Effector memory CD4-positive, alpha-beta T cell (primary cell): ENCODE data around the gene USP34.

Experiments
- DNase-seq, 3 donors: peaks; one replicate each; pipeline ENCODE4 v3.0.0-alpha.2; 2020
- H3K27ac ChIP-seq: 2 replicates; pipeline ENCODE4 v1.7.0; 2013; ENCODE audit warnings: mild to moderate bottlenecking, low read length, moderate library complexity; ENCODE audit not compliant: insufficient read depth, poor library complexity, severe bottlenecking
- H3K27me3 ChIP-seq: replicated peaks from 2 replicates; pipeline ENCODE4 v1.7.0; 2013; ENCODE audit warnings: mild to moderate bottlenecking, low read length; ENCODE audit not compliant: insufficient read depth, control insufficient read depth, poor library complexity, severe bottlenecking
- H3K36me3 ChIP-seq: 2 replicates; pipeline ENCODE4 v1.7.0; 2013; ENCODE audit warnings: mild to moderate bottlenecking, low read length, moderate library complexity; ENCODE audit not compliant: control insufficient read depth, insufficient read depth
- H3K4me1 ChIP-seq: 2 replicates; pipeline ENCODE4 v1.7.0; 2013; ENCODE audit warnings: low read length, mild to moderate bottlenecking; ENCODE audit not compliant: control insufficient read depth, insufficient read depth, poor library complexity, severe bottlenecking
- H3K4me3 ChIP-seq: 2 replicates; pipeline ENCODE4 v1.7.0; 2013; ENCODE audit warnings: low read length, low read depth, mild to moderate bottlenecking; ENCODE audit not compliant: insufficient read depth, poor library complexity, severe bottlenecking
- H3K9me3 ChIP-seq: 2 replicates; pipeline ENCODE4 v1.7.0; 2013; ENCODE audit warnings: mild to moderate bottlenecking, low read length, moderate library complexity; ENCODE audit not compliant: control insufficient read depth

The USP34 gene

GRCh38 chr2:61334466-61334865 lies 136.4 kb downstream of the USP34 start:
- DNase-seq: no peak
- Histone ChIP-seq H3K36me3 (peaks cover 25% of the 10 kb centered on the region), H3K27me3 (no peaks in the 10 kb centered on the region), H3K4me3 (no peak overlapping the region), H3K9me3 (no peaks in the 10 kb centered on the region), H3K4me1 (no peaks in the 10 kb centered on the region), H3K27ac (no peak overlapping the region)

GRCh38 chr2:61328707-61329251 lies 142.1 kb downstream of the USP34 start:
- Histone ChIP-seq H3K4me3 (no peak overlapping the region), H3K36me3 (peaks cover 25% of the 10 kb centered on the region), H3K27ac (no peak overlapping the region), H3K9me3 (no peaks in the 10 kb centered on the region), H3K27me3 (no peaks in the 10 kb centered on the region), H3K4me1 (no peaks in the 10 kb centered on the region)
- no peak for DNase-seq

- Histone ChIP-seq H3K4me3 (no peak overlapping the region), H3K36me3 (peaks cover 23% of the 10 kb centered on the region)
Observed at GRCh38 chr2:61327173-61327572, 143.7 kb downstream of the USP34 start.

GRCh38 chr2:61326423-61326822 lies 144.5 kb downstream of the USP34 start:
- Histone ChIP-seq H3K27ac (no peak overlapping the region), H3K27me3 (no peaks in the 10 kb centered on the region), H3K36me3 (peaks cover 26% of the 10 kb centered on the region), H3K4me3 (no peak overlapping the region), H3K4me1 (no peaks in the 10 kb centered on the region), H3K9me3 (no peaks in the 10 kb centered on the region)
- DNase-seq: no peak

More at GRCh38 chr2:61327173-61327572, 143.7 kb downstream of the USP34 start:
- Histone ChIP-seq H3K27me3 (no peaks in the 10 kb centered on the region), H3K9me3 (no peaks in the 10 kb centered on the region), H3K27ac (no peak overlapping the region), H3K4me1 (no peaks in the 10 kb centered on the region)
- DNase-seq: no peak

- H3K9me3 ChIP-seq: no peaks in the 10 kb centered on the region
- peaks cover 43% of the 10 kb centered on the region for H3K36me3 ChIP-seq
Observed at GRCh38 chr2:61320181-61320580, 150.7 kb downstream of the USP34 start.

GRCh38 chr2:61318553-61318952 lies 152.3 kb downstream of the USP34 start:
- peaks cover 39% of the 10 kb centered on the region for H3K36me3 ChIP-seq
- DNase-seq: no peak
- H3K4me3 ChIP-seq: no peak overlapping the region

More at GRCh38 chr2:61320181-61320580, 150.7 kb downstream of the USP34 start:
- no peak overlapping the region for H3K4me3 ChIP-seq
- no peaks in the 10 kb centered on the region for H3K4me1 ChIP-seq
- DNase-seq: no peak
- H3K27me3 ChIP-seq: no peaks in the 10 kb centered on the region
- H3K27ac ChIP-seq: no peak overlapping the region

GRCh38 chr2:61295981-61296380 lies 174.9 kb downstream of the USP34 start:
- Histone ChIP-seq H3K27me3 (no peaks in the 10 kb centered on the region), H3K27ac (no peak overlapping the region), H3K4me3 (no peak overlapping the region), H3K4me1 (no peaks in the 10 kb centered on the region), H3K9me3 (no peaks in the 10 kb centered on the region), H3K36me3 (peaks cover 38% of the 10 kb centered on the region)
- DNase-seq: no peak

More at GRCh38 chr2:61318553-61318952, 152.3 kb downstream of the USP34 start:
- no peaks in the 10 kb centered on the region for H3K9me3 ChIP-seq
- no peak overlapping the region for H3K27ac ChIP-seq
- no peaks in the 10 kb centered on the region for H3K4me1 ChIP-seq
- H3K27me3 ChIP-seq: no peaks in the 10 kb centered on the region

- no peaks in the 10 kb centered on the region for H3K27me3 ChIP-seq
- no peaks in the 10 kb centered on the region for H3K9me3 ChIP-seq
- H3K4me3 ChIP-seq: no peak overlapping the region
- H3K36me3 ChIP-seq: peaks cover 35% of the 10 kb centered on the region
- no peak overlapping the region for H3K27ac ChIP-seq
- H3K4me1 ChIP-seq: no peaks in the 10 kb centered on the region
- DNase-seq: no peak
Observed at GRCh38 chr2:61291851-61292575, 178.9 kb downstream of the USP34 start.

GRCh38 chr2:61288070-61288841 lies 182.6 kb downstream of the USP34 start:
- DNase-seq: no peak
- no peak overlapping the region for H3K27ac ChIP-seq
- no peaks in the 10 kb centered on the region for H3K4me1 ChIP-seq
- H3K4me3 ChIP-seq: no peak overlapping the region
- no peaks in the 10 kb centered on the region for H3K27me3 ChIP-seq
- H3K9me3 ChIP-seq: no peaks in the 10 kb centered on the region
- peaks cover 18% of the 10 kb centered on the region for H3K36me3 ChIP-seq

- Histone ChIP-seq H3K9me3 (no peaks in the 10 kb centered on the region), H3K4me3 (no peak overlapping the region), H3K36me3 (peaks cover 26% of the 10 kb centered on the region), H3K27me3 (no peaks in the 10 kb centered on the region), H3K27ac (no peak overlapping the region), H3K4me1 (no peaks in the 10 kb centered on the region)
- no peak for DNase-seq
Observed at GRCh38 chr2:61287254-61287653, 183.6 kb downstream of the USP34 start.
